Dermis blood vessel endothelial cell (primary cell): ENCODE measurements around the gene MUC5B. TPM values are rescaled to one million over a fixed set of nuclear protein-coding genes. Genes with fewer than 3 reads are reported as not detected.
"Not testable (repeated sequence)": the region's sequence is repeated elsewhere in the genome, so short reads cannot be mapped to it uniquely, and the experiment has no call there.

ENCODE experiments used
- DNase-seq: peaks from one replicate; pipeline ENCODE4 v3.0.0; 2010
- total RNA-seq: library from RNA; depleted of rRNA; stranded (reverse); fragments of >200 nt; gene quantifications from 2 replicates; pipeline ENCODE4 v1.2.3, GENCODE V29; 2014

MUC5B gene
- total RNA-seq, 1 donor from 2014 or later: not detected

GRCh38 chr11:1252371-1253102 lies 29.7 kb downstream of the MUC5B start:
- no peak for DNase-seq

DNA sequence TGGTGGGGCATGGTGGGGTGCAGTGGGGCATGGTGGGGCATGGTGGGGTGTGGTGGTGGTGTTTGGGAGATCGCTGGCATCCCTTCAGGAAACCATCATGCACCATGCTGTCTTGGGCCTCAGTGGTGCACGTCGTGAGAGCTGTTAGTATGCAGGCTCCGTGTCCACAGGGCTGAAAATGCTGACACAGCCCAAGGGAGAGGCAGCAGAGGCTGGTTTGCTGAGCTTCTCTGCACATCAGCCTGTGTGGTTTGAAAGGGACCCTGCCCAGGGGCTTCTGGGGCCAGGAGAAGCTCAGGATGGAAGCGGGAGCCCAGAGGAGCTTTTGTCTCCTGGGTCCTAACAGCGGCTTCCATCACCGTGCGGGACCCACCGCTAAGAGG lies 30.2 kb downstream of the MUC5B start:
- no peak for DNase-seq

DNA sequence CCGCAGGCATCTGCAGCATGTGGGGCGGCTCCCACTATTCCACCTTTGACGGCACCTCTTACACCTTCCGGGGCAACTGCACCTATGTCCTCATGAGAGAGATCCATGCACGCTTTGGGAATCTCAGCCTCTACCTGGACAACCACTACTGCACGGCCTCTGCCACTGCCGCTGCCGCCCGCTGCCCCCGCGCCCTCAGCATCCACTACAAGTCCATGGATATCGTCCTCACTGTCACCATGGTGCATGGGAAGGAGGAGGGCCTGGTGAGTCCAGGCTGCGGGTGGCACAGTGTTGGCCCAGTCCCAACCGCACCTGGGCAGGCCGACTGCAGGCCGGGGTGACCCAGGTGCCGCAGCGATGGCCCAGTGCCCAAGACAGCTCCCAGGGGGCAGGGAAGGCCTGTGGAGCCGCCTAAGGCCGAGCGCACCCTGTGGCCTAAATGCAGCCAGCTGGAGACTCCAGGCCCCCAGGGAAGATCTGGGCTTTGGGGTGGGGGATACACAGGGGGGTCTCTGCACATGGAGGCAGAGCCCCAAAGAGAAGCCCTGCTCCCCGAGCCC lies 31.3 kb downstream of the MUC5B start:
- DNase-seq: no peak

- DNase-seq: no peak
Observed at GRCh38 chr11:1254733-1255132, 31.9 kb downstream of the MUC5B start.

DNA sequence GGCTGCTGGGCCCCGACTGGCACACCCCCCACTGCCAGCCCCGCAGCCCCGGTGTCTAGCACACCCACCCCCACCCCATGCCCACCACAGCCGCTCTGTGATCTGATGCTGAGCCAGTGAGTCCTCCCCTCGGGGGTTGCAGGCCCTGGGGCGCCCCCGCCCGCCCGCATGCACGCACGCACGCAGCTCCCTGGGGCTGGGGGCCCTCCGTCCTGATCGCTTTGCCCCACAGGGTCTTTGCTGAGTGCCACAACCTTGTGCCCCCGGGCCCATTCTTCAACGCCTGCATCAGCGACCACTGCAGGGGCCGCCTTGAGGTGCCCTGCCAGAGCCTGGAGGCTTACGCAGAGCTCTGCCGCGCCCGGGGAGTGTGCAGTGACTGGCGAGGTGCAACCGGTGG lies 32.3 kb downstream of the MUC5B start:
- no peak for DNase-seq

- no peak for DNase-seq
Observed at GRCh38 chr11:1256257-1257045, 33.6 kb downstream of the MUC5B start.

DNA sequence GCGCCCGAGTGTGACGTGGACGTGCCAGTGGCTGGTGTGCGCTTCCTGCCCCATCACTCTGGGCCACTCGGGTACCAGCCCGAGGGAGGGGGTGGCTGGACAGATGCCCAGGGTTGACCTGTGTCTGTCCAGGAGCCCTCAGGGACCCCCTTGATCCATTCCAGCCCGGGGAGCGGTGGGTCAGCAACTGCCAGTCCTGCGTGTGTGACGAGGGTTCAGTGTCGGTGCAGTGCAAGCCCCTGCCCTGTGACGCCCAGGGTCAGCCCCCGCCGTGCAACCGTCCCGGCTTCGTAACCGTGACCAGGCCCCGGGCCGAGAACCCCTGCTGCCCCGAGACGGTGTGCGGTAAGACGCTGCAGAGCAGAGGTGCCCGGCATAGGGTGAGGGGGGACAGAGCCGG lies 34.5 kb downstream of the MUC5B start:
- no peak for DNase-seq

- no peak for DNase-seq
Observed at GRCh38 chr11:1257916-1258315, 35.0 kb downstream of the MUC5B start.

DNA sequence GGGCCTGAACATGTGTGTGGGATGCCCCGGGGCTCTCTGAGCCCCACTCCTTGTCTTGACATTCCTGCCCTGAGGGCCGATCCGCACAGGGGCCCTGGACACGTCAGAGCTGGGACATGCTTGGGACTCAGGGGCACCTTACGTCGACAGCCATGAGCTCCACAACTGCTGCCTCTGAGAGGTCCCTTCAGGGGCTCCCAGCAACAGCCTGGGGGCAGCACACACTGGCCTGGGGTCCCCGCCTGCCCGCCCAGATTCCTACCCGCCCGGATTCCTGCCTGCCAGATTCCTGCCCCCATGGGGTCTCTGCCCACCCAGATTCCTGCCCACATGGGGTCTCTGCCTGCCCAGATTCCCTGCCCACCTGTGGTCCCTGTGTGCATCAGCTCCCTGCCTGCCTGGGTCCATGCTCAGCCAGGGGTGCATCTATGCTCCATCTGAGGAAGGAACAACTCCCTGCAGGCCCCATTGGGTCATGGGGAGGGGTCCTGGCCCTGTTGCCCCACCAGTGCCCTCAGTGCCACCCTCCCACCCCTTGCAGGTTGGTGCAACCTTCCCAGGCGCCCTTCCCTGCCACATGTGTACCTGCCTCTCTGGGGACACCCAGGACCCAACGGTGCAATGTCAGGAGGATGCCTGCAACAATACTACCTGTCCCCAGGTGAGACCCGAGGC lies 35.7 kb downstream of the MUC5B start:
- no peak for DNase-seq

DNA sequence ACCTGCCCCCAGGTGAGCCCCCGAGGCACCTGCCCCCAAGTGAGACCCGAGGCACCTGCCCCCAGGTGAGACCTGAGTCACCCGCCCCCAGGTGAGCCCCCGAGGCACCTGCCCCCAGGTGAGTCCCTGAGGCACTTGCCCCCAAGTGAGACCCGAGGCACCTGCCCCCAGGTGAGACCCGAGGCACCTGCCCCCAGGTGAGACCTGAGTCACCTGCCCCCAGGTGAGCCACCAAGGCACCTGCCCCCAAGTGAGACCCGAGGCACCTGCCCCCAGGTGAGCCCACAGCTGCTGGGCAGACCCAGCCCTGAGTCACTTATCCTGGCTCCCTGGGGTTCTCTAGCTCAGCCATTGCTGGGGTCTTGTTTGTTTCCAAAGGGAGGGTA lies 36.2 kb downstream of the MUC5B start:
- no peak for DNase-seq

DNA sequence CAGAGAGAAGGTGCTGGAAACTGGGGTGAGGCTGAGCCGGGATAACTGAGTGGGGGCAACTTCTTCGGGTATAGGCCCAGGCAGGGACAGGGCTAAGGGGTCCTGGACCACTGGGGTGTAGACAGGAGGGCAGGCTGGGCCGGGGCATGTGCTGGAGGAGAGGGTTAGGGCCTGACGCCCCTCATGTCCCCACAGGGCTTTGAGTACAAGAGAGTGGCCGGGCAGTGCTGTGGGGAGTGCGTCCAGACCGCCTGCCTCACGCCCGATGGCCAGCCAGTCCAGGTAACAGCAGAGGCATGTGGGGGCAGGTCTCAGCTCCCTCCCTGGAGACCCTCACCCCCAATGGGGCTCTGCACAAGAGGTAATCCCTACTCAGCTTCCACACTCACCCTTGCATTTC lies 36.7 kb downstream of the MUC5B start:
- DNase-seq: no peak

DNA sequence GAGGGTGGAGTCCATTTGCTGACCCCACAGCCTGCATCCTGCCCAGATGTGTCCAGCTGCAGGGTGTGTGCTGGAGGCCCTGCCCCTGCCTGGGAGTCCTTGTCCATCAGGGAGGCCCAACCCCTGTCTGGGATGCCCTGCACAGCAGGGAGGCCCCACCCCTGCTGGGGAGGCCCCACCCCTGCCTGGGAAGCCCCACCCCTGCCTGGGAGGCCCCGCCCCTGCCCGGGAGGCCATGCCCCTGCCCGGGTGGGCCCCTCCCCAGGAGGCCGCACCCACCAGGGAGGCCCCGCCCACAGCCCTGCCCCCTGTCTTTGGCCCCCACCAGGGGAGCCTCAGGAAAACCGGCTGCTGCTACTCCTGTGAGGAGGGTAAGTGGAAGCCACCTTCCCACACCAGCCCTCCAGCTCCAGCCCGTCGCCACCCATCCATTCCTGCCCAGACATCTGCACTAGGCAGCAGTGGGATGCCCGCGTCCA lies 37.2 kb downstream of the MUC5B start:
- DNase-seq: peak; percentile 40

DNA sequence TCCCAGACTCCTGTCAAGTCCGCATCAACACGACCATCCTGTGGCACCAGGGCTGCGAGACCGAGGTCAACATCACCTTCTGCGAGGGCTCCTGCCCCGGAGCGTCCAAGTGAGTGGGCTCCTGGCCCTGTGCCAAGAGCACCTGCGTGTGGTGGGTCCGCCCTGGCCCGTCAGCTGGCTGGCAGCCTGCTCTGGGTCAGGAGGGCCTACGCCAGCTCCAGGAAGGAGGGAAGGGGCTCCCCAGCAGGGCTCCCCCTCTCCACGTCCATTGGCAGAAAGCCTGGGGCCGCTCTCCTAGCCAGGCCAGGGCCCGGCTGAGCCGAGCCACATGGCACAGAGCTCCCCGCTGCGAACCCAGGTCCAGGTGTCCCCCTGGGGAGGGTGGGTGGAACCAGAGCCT lies 37.8 kb downstream of the MUC5B start:
- no peak for DNase-seq

- no peak for DNase-seq
Observed at GRCh38 chr11:1261241-1262071, 38.6 kb downstream of the MUC5B start.

- DNase-seq: peak; percentile 94
Observed at GRCh38 chr11:1262172-1263006, 39.5 kb downstream of the MUC5B start.

DNA sequence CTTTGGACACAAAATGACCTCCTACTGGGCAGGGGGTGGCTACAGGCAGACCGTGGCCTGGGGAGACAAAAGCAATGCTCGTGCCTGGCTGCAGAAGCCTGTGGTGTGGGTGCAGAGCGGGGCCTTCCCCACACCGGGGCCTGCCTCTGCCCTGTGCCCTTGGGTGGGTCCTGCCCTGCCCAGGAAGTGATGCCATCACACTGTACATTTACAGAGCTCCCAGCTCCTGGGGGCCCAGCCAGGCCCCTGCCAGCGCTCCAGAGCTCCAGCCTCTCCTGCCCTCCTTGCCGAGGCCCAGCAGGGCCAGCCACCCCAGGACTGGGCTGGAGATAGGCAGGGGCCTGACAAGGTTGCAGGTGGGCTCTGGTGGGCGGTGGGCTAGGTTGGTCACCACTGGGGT lies 40.1 kb downstream of the MUC5B start:
- no peak for DNase-seq

GRCh38 chr11:1264444-1264843 lies 41.6 kb downstream of the MUC5B start:
- DNase-seq: peak; percentile 83

GRCh38 chr11:1265480-1265879 lies 42.6 kb downstream of the MUC5B start:
- not testable (repeated sequence) for DNase-seq

DNA sequence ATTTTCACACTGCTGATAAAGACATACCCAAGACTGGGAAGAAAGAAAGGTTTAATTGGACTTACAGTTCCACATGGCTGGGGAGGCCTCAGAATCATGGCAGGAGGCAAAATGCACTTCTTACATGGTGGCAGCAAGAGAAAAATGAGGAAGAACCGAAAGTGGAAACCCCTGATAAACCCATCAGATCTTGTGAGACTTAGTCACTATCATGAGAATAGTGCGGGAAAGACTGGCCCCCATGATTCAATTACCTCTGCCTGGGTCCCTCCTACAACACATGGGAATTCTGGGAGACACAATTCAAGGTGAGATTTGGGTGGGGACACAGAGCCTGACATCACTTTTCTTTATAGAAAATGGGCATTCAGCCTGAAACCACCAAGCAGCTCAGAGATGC lies 44.1 kb downstream of the MUC5B start:
- DNase-seq: not testable (repeated sequence)

DNA sequence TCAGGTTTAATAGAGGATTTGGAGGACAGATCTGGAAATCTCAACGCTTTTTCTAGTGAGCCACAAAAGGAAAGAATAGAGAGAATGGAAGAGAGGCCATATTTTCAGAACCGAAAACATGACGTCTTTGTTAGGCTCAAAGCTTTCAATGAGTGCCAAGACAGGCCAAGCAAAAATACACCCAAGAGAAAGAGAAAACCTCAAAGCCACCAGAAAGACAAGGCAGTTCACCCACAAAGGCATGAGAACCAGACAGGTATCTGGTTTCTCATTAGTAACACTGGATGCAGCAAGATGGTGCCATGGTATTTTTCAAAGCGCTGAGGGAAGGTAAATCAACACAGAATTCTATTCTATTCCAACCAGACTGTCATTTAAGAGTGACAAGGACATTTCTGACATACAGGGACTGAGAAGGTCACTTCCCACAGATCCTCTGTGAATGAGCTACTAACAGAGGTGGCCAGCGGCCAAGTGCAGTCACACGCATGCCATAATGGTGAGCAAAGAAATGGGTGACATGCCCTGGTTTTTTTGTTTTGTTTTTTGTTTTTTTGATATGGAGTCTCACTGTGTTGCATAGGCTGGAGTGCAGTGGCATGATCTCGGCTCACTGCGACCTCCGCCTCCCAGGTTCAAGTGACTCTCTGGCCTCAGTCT lies 44.7 kb downstream of the MUC5B start:
- DNase-seq: no peak

DNA sequence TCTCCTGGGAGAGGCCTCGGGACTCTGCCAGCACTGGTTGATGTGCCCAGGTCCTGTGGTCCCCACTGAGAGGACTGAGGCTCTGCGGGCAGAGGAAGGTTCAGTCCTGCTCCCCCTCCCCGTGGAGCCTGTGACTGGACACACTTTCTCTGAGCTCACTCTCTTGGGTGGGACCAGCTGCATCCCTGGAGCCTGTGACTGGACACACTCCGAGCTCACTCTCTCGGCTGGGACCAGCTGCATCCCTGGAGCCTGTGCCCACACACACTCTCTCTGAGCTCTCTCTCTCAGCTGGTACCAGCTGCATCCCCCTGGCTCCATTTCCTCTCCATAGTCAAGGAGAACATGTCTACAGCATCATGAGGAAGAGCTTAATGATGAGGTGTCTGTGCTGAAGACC lies 47.1 kb downstream of the MUC5B start:
- DNase-seq: no peak
